HepG2 (cell line): ENCODE measurements around the gene MAGI1. TPM values are rescaled to one million over a fixed set of nuclear protein-coding genes. Genes with fewer than 3 reads are reported as not detected.

ENCODE experiments used
- CHCHD3 ChIP-seq: sonication (generic); formaldehyde crosslinking; IDR thresholded peaks from 2 replicates; pipeline ENCODE4 v1.8.0; 2022; ENCODE audit warnings: mild to moderate bottlenecking, missing genetic modification reagents, moderate library complexity
- CREM ChIP-seq, 2 experiments: sonication (generic) in 1 of 2; formaldehyde crosslinking in 1 of 2; IDR thresholded peaks; 2 replicates each; pipeline versions ENCODE4 v1.4.0 to v1.6.1; 2016 to 2020; ENCODE audit warnings: antibody characterized with exemption in 1 of 2, mild to moderate bottlenecking in 1 of 2, missing genetic modification reagents in 1 of 2
- E2F1 ChIP-seq: sonication (generic); formaldehyde crosslinking; IDR thresholded peaks from 2 replicates; pipeline ENCODE4 v1.5.0; 2020; ENCODE audit warnings: missing genetic modification reagents
- HMG20B ChIP-seq: conservative IDR thresholded peaks from 2 replicates; pipeline ENCODE4 v1.6.1; 2016; ENCODE audit warnings: missing genetic modification reagents, missing compliant biosample characterization
- LBX2 ChIP-seq: sonication (generic); formaldehyde crosslinking; IDR thresholded peaks from 2 replicates; pipeline ENCODE4 v1.5.0; 2020; ENCODE audit warnings: missing genetic modification reagents, mild to moderate bottlenecking, borderline replicate concordance
- POLR2A ChIP-seq, 2 experiments: IDR thresholded peaks; 2 replicates each; pipeline ENCODE4 v1.6.1; 2011; ENCODE audit warnings: low read depth in 2 of 2, low read length in 2 of 2, mild to moderate bottlenecking in 1 of 2, moderate library complexity in 1 of 2; ENCODE audit not compliant: insufficient read depth in 1 of 2
- PRDM4 ChIP-seq: sonication (generic); formaldehyde crosslinking; IDR thresholded peaks from 2 replicates; pipeline ENCODE4 v1.9.0; 2021; ENCODE audit warnings: missing genetic modification reagents, borderline replicate concordance
- ZBTB26 ChIP-seq: IDR thresholded peaks from 2 replicates; pipeline ENCODE4 v1.6.1; 2016; ENCODE audit warnings: missing compliant biosample characterization, missing genetic modification reagents, borderline replicate concordance
- ZKSCAN5 ChIP-seq: sonication (generic); formaldehyde crosslinking; IDR thresholded peaks from 2 replicates; pipeline ENCODE4 v1.5.1; 2020; ENCODE audit warnings: mild to moderate bottlenecking, missing genetic modification reagents
- ZNF580 ChIP-seq: IDR thresholded peaks from 2 replicates; pipeline ENCODE4 v1.6.1; 2016; ENCODE audit warnings: low read depth, borderline replicate concordance
- ZNF652 ChIP-seq: IDR thresholded peaks from 2 replicates; pipeline ENCODE4 v1.6.1; 2016; ENCODE audit warnings: low read depth, borderline replicate concordance
- polyA plus RNA-seq, 8 experiments: library from polyadenylated mRNA; depleted of rRNA in 3 of 8; stranded (reverse) in 7 of 8; unstranded in 1 of 8; fragments of >200 nt; fragmentation: Illumina TruSeq in 4 of 8; extraction: Trizol in 4 of 8; gene quantifications; 2 replicates each; pipeline versions ENCODE4 v1.2.1 to v1.2.3, GENCODE V29; 2011 to 2016; ENCODE audit warnings: low read depth in 4 of 8, missing spikeins in 1 of 8, mixed read lengths in 1 of 8; ENCODE audit not compliant: insufficient read depth in 1 of 8
- total RNA-seq, 5 experiments: library from RNA; depleted of rRNA; stranded (reverse); fragments of >200 nt; fragmentation: Illumina TruSeq; extraction: Trizol; gene quantifications; 2 replicates each; pipeline ENCODE4 v1.2.3, GENCODE V29; 2016; ENCODE audit warnings: low read depth in 1 of 5

MAGI1 gene
- total and polyA plus RNA-seq, 2 of the 13 experiments (the other 11 are each of a cell fraction or from before 2014, with no cell fraction given): 22.2 to 26.0 TPM

- no peak for TF ChIP-seq PRDM4 (CRISPR knock-in tag)
- TF ChIP-seq HMG20B: no peak
- no peak for TF ChIP-seq LBX2
- TF ChIP-seq ZBTB26: no peak
- no peak for TF ChIP-seq POLR2A (IDR thresholded peaks at IDR 0.05; ENCODE audit: insufficient read depth in 1 of 2, low read depth in 2 of 2, low read length in 2 of 2)
- TF ChIP-seq ZKSCAN5 (CRISPR knock-in tag): no peak
- TF ChIP-seq CREM (IDR thresholded peaks at IDR 0.05): no peak
- TF ChIP-seq CREM (CRISPR knock-in tag; IDR thresholded peaks at IDR 0.05): no peak
- no peak for TF ChIP-seq E2F1 (CRISPR knock-in tag)
- no peak for TF ChIP-seq ZNF580
- TF ChIP-seq CHCHD3 (CRISPR knock-in tag): no peak
- TF ChIP-seq ZNF652 (CRISPR knock-in tag): no peak
These were observed 255.6 kb downstream of the MAGI1 start (continued) for GRCh38 chr3:65783117-65783516.
